ENCODE data around the gene EXO5. TPM values are rescaled to one million over a fixed set of nuclear protein-coding genes. Genes with fewer than 3 reads are reported as not detected.

The EXO5 gene
- total RNA-seq, 1 experiment from 2014 or later, result 13.4 TPM

GRCh38 chr1:40519517-40519916 lies 10.9 kb downstream of the EXO5 start:
- no peak for TF ChIP-seq CTCF (conservative IDR thresholded peaks at IDR 0.05)
- Histone ChIP-seq H4K20me1 (ENCODE audit: control insufficient read depth, insufficient read depth, insufficient read length) (no peaks in the 10 kb centered on the region), H2BK15ac (ENCODE audit: low read depth, low read length) (no peak overlapping the region), H4K91ac (ENCODE audit: insufficient read length, low read depth, low read length) (no peak overlapping the region), H3K56ac (ENCODE audit: insufficient read length, low read depth, low read length) (no peak overlapping the region), H2BK12ac (ENCODE audit: insufficient read length, low read depth, low read length) (no peak overlapping the region), H2AK5ac (ENCODE audit: insufficient read length, low read length) (no peak overlapping the region), H2AFZ (ENCODE audit: low read length) (no peak overlapping the region), H3K27me3 (ENCODE audit: insufficient read depth, low read length) (no peaks in the 10 kb centered on the region), H4K5ac (ENCODE audit: insufficient read length, low read depth, low read length) (no peak overlapping the region), H3K23me2 (ENCODE audit: insufficient read length, low read depth, low read length, poor library complexity, severe bottlenecking) (no peaks in the 10 kb centered on the region), H3K9me3 (ENCODE audit: control insufficient read depth, low read depth, low read length) (no peaks in the 10 kb centered on the region), H3K9ac (ENCODE audit: extremely low read depth, insufficient read length, low read length) (no peak overlapping the region), H4K8ac (replicated peaks; ENCODE audit: insufficient read length, low read depth, low read length) (no peak overlapping the region), H2BK120ac (ENCODE audit: low read depth, low read length, poor library complexity, severe bottlenecking) (no peak overlapping the region), H3K4me1 (ENCODE audit: insufficient read depth, low read length) (no peaks in the 10 kb centered on the region), H3K79me2 (ENCODE audit: insufficient read depth, low read length) (no peaks in the 10 kb centered on the region), H3T11ph (ENCODE audit: low read length) (no peak overlapping the region), H3K23ac (ENCODE audit: insufficient read length, low read depth, low read length) (no peak overlapping the region), H3K79me1 (ENCODE audit: insufficient read depth, low read depth, low read length, poor library complexity, severe bottlenecking) (no peaks in the 10 kb centered on the region), H3K14ac (ENCODE audit: insufficient read depth, low read length) (no peak overlapping the region), H3K4me2 (ENCODE audit: insufficient read depth, insufficient read length, low read length) (no peak overlapping the region), H2BK20ac (ENCODE audit: low read depth, low read length, poor library complexity, severe bottlenecking) (no peak overlapping the region), H3K27ac (ENCODE audit: insufficient read length, low read depth, low read length) (no peak overlapping the region), H3K18ac (ENCODE audit: insufficient read length, low read depth, low read length) (no peak overlapping the region), H3K4ac (ENCODE audit: low read depth, low read length) (no peak overlapping the region), H2BK5ac (ENCODE audit: insufficient read length, low read length) (no peak overlapping the region)
- H3K4me3 Mint-ChIP-seq, result no peak overlapping the region
- H3K36me3 Mint-ChIP-seq (ENCODE audit: insufficient read depth in 1 of 3, low read depth in 3 of 3), result peaks cover 27 to 35% (median 34%) of the 10 kb centered on the region in 3 experiments
- no peak for DNase-seq
- no peak overlapping the region for H3K27ac Mint-ChIP-seq
- peaks cover 11% of the 10 kb centered on the region for H3K27me3 Mint-ChIP-seq (ENCODE audit: low read depth)
- no CpG with 5 or more reads among the region's 2 CpGs for WGBS (ENCODE audit: extremely low coverage, insufficient read length, low lambda C conversion rate)
- H3K4me1 Mint-ChIP-seq, result no peaks in the 10 kb centered on the region
- peaks cover 61 to 74% of the 10 kb centered on the region in 2 experiments for H3K9me3 Mint-ChIP-seq
